Measurements from ENCODE around the gene UBE4A. TPM values are rescaled to one million over a fixed set of nuclear protein-coding genes. Genes with fewer than 3 reads are reported as not detected.
"Not testable (repeated sequence)": the region's sequence is repeated elsewhere in the genome, so short reads cannot be mapped to it uniquely, and the experiment has no call there.

UBE4A gene
- total RNA-seq, 2 donors from 2014 or later = 44.8 to 46.9 TPM

DNA sequence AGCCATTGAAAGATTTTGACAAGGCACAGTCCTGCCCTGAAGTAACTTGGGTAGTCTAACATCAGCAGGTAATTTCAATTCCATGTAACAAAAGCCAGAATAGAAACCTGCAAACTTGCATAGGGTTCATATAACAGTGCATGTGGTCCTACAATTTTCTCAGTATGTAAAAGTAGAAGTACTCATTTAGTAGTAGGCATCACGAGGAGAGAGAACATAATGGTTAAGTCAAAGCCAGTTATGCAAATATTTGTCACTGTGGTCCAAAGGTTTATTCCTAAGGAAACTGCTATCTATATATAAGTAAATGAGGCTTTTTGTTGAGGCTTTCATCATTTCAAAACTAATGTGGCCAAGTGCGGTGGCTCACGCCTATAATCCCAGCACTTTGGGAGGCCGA lies 52.1 kb downstream of the UBE4A start:
- Histone ChIP-seq H3K4me1 (no peaks in the 10 kb centered on the region), H3K4me3 (no peak overlapping the region), H3K9me3 (no peaks in the 10 kb centered on the region), H3K27ac (no peak overlapping the region), H3K9ac (ENCODE audit: low read depth in 2 of 2, low read length in 2 of 2) (no peak overlapping the region), H3K36me3 (no peaks in the 10 kb centered on the region), H3K27me3 (no peaks in the 10 kb centered on the region)
- intact Hi-C loops (cut with DNase I) = no loop called here
- TF ChIP-seq, protein P1, sequence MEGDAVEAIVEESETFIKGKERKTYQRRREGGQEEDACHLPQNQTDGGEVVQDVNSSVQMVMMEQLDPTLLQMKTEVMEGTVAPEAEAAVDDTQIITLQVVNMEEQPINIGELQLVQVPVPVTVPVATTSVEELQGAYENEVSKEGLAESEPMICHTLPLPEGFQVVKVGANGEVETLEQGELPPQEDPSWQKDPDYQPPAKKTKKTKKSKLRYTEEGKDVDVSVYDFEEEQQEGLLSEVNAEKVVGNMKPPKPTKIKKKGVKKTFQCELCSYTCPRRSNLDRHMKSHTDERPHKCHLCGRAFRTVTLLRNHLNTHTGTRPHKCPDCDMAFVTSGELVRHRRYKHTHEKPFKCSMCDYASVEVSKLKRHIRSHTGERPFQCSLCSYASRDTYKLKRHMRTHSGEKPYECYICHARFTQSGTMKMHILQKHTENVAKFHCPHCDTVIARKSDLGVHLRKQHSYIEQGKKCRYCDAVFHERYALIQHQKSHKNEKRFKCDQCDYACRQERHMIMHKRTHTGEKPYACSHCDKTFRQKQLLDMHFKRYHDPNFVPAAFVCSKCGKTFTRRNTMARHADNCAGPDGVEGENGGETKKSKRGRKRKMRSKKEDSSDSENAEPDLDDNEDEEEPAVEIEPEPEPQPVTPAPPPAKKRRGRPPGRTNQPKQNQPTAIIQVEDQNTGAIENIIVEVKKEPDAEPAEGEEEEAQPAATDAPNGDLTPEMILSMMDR (IDR thresholded peaks at IDR 0.05) = no peak
- no peak for DNase-seq

DNA sequence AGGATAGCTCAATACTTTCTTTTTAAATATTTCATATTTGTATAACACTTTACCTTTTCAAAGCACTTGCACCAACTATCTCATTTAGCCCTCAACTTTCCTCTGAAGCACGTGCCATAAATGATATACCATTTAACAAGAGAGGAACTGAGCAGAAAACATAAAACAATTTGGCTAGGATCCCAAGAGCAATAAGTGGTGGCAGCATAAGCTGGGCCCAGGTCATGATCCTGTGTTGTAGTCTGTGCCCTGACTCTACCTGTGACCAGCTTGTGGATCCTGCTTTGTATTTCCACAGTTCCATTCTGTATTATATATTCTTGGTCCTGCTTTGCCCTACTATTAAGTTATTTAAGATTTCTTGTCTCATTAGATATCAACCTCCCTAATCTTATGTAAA lies 53.5 kb downstream of the UBE4A start:
- no peak for DNase-seq
- Histone ChIP-seq H3K27ac (no peak overlapping the region), H3K27me3 (no peaks in the 10 kb centered on the region), H3K9me3 (no peaks in the 10 kb centered on the region), H3K9ac (ENCODE audit: low read depth in 2 of 2, low read length in 2 of 2) (no peak overlapping the region), H3K4me1 (no peaks in the 10 kb centered on the region), H3K36me3 (no peaks in the 10 kb centered on the region), H3K4me3 (no peak overlapping the region)
- intact Hi-C loops (cut with DNase I) = no loop called here
- TF ChIP-seq, protein P1 (IDR thresholded peaks at IDR 0.05) = no peak

DNA sequence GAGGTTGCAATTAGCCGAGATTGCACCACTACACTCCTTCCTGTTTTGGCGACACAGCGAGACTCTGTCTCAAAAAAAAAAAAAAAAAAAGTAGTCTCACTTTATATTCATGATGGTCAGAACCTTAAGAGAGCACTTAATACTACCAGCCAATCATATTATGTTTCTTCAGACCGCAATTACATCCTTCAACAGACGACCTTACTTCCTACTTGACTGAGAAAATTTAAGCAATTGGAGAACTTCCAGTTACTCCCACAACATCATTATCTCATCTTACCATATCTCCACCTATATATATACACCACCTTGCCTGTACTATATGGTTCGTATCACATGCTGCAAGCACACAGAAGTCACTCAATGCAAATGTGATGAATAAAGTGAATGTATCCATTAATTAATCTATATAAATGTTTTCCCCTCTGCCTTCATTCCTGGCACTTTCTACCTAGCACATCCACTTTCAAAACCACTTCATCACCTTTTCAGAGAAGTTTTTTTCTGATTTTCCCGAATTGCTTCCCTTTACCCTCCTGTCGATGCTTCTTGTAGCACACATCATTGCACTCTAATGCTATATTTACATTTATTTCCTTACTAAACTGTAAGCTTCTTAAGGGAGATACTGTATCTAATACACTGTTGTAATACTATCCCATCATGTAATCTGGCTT lies 55.8 kb downstream of the UBE4A start:
- no peaks in the 10 kb centered on the region for H3K4me1 ChIP-seq
- no peak overlapping the region for H3K4me3 ChIP-seq
- H3K9me3 ChIP-seq = no peaks in the 10 kb centered on the region
- H3K27ac ChIP-seq = no peak overlapping the region
- no peaks in the 10 kb centered on the region for H3K36me3 ChIP-seq
- no peak for DNase-seq
- intact Hi-C loops (cut with DNase I) = no loop called here
- H3K9ac ChIP-seq (ENCODE audit: low read depth in 2 of 2, low read length in 2 of 2) = no peak overlapping the region
- TF ChIP-seq, protein P1 (IDR thresholded peaks at IDR 0.05) = no peak
- H3K27me3 ChIP-seq = no peaks in the 10 kb centered on the region

DNA sequence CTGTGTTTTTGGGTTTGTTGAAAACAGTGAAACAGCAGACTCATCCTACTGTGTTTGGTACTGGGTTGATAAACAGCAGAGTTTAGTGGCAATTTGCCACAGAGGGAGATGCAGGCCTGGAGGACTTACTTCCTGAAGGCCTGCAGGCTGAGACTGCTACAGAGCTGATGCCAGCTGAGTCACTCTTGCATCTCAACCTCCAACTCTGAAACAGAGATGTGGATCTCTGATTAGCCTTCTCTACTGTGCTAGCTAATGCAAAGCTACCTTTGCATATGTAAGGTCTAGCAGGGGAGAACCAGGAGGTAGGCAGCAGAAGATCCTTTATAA lies 56.3 kb downstream of the UBE4A start:
- no peak overlapping the region for H3K9ac ChIP-seq (ENCODE audit: low read depth in 2 of 2, low read length in 2 of 2)
- TF ChIP-seq, protein P1 (IDR thresholded peaks at IDR 0.05) = no peak
- no peaks in the 10 kb centered on the region for H3K36me3 ChIP-seq
- no peak overlapping the region for H3K27ac ChIP-seq
- no peaks in the 10 kb centered on the region for H3K9me3 ChIP-seq
- intact Hi-C loops (cut with DNase I) = no loop called here
- DNase-seq = peak; percentile 53
- H3K27me3 ChIP-seq = no peaks in the 10 kb centered on the region
- no peak overlapping the region for H3K4me3 ChIP-seq
- no peaks in the 10 kb centered on the region for H3K4me1 ChIP-seq

DNA sequence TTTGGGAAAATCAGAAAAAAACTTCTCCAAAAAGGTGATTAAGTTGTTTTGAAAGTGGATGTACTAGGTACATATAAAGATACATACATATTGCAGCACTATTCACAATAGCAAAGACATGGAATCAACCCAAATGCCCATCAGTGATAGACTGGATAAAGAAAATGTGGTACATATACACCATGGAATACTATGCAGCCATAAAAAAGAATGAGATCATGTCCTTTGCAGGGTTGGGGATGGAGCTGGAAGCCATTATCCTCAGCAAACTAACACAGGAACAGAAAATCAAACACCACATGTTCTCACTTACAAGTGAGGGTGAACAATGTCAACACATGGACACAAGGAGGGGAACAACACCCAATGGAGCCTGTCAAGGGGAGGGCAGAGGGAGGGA lies 57.5 kb downstream of the UBE4A start:
- H3K27me3 ChIP-seq = not testable (repeated sequence)

DNA sequence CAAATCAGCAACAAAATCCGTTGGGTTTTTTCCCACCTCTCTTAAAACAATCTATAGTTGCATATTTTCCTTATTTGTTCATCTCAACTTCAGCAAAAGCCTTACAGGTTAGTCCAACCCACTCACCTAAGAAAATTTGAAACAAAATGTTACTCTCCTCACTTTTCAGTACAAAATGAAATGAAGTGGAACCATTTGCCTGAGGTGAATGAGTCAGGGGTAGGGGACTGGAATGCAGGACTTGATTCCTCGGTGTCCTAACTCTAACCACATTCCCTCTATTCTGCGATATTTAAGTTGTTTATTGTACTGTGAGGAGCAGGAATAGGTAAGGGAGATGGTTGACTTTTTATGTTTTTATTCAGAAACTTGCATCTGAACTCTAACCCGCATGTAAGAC lies 58.4 kb downstream of the UBE4A start:
- TF ChIP-seq, protein P1 (IDR thresholded peaks at IDR 0.05) = no peak
- Histone ChIP-seq H3K9ac (ENCODE audit: low read depth in 2 of 2, low read length in 2 of 2) (no peak overlapping the region), H3K4me3 (no peak overlapping the region), H3K9me3 (no peaks in the 10 kb centered on the region), H3K27ac (no peak overlapping the region), H3K4me1 (no peaks in the 10 kb centered on the region), H3K27me3 (no peaks in the 10 kb centered on the region), H3K36me3 (no peaks in the 10 kb centered on the region)
- no peak for DNase-seq
- intact Hi-C loops (cut with DNase I) = no loop called here

More for the DNA sequence above, 57.5 kb downstream of the UBE4A start:
- H3K4me1 ChIP-seq; intact Hi-C loops (cut with DNase I); H3K4me3 ChIP-seq; DNase-seq; H3K36me3 ChIP-seq; H3K27ac ChIP-seq; H3K9me3 ChIP-seq; H3K9ac ChIP-seq (ENCODE audit: low read depth in 2 of 2, low read length in 2 of 2): not testable (repeated sequence)

All from colonic mucosa (tissue), 4 donors.